ENCODE measurements around the gene ZBTB20. TPM values are rescaled to one million over a fixed set of nuclear protein-coding genes. Genes with fewer than 3 reads are reported as not detected.

ZBTB20 gene
- polyA plus RNA-seq, 1 of the 3 experiments (the other 2 are of a cell fraction), result 0.43 TPM

DNA sequence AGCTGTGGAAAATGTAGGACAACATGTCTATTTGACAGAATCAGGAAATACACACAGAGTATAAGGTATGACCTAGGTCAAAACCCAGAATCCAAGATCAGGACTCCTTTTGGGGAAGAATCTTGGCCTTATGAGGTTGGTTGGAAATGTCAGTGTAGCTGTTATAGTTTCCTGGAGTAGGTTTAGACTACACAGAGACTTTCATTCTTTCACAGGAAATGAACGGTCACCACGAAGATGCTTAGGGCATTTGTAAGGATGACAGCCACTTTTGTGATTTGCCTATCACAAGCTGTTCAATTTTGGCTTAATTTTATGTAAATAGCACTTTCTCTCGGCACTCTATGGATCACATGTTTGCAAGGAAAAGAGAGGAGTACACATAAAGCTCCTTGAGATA lies 18.6 kb upstream of the ZBTB20 start:
- CTCF ChIA-PET, result interaction anchor here (1.0 to 4.2 kb wide), 5 partner anchors 52 to 782 kb away, joined by 3 to 25 read pairs (median 4); no protein-coding TSS in a partner anchor
- 72% methylated on average over 3 of the region's 3 CpGs for WGBS (ENCODE audit: low lambda C conversion rate)
- H3K27me3 ChIP-seq (ENCODE audit: insufficient read depth), result no peaks in the 10 kb centered on the region
- H3K27ac ChIP-seq (ENCODE audit: low read depth in 2 of 2, low read length in 1 of 2), result no peak overlapping the region
- POLR2A ChIA-PET, result no interaction called here
- TF ChIP-seq, protein P1, sequence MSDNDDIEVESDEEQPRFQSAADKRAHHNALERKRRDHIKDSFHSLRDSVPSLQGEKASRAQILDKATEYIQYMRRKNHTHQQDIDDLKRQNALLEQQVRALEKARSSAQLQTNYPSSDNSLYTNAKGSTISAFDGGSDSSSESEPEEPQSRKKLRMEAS (IDR thresholded peaks at IDR 0.05; ENCODE audit: low read depth), result no peak
- TF ChIP-seq, protein P2, sequence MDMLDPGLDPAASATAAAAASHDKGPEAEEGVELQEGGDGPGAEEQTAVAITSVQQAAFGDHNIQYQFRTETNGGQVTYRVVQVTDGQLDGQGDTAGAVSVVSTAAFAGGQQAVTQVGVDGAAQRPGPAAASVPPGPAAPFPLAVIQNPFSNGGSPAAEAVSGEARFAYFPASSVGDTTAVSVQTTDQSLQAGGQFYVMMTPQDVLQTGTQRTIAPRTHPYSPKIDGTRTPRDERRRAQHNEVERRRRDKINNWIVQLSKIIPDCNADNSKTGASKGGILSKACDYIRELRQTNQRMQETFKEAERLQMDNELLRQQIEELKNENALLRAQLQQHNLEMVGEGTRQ (IDR thresholded peaks at IDR 0.05; ENCODE audit: borderline replicate concordance, low read depth, low read length), result no peak
- no peak for TF ChIP-seq FOSL2 (IDR thresholded peaks at IDR 0.05; ENCODE audit: borderline replicate concordance, low read depth)
- no peak for TF ChIP-seq RAD21 (IDR thresholded peaks at IDR 0.05; ENCODE audit: low read length)
- TF ChIP-seq RXRA (IDR thresholded peaks at IDR 0.05; ENCODE audit: borderline replicate concordance, low read depth), result no peak
- no peak for TF ChIP-seq NRF1 (IDR thresholded peaks at IDR 0.05; ENCODE audit: low read depth, low read length)
- TF ChIP-seq RCOR1 (IDR thresholded peaks at IDR 0.05; ENCODE audit: low read length), result no peak
- TF ChIP-seq EZH2phosphoT487 (IDR thresholded peaks at IDR 0.05; ENCODE audit: borderline replicate concordance, low read depth), result no peak
- TF ChIP-seq, protein P3, sequence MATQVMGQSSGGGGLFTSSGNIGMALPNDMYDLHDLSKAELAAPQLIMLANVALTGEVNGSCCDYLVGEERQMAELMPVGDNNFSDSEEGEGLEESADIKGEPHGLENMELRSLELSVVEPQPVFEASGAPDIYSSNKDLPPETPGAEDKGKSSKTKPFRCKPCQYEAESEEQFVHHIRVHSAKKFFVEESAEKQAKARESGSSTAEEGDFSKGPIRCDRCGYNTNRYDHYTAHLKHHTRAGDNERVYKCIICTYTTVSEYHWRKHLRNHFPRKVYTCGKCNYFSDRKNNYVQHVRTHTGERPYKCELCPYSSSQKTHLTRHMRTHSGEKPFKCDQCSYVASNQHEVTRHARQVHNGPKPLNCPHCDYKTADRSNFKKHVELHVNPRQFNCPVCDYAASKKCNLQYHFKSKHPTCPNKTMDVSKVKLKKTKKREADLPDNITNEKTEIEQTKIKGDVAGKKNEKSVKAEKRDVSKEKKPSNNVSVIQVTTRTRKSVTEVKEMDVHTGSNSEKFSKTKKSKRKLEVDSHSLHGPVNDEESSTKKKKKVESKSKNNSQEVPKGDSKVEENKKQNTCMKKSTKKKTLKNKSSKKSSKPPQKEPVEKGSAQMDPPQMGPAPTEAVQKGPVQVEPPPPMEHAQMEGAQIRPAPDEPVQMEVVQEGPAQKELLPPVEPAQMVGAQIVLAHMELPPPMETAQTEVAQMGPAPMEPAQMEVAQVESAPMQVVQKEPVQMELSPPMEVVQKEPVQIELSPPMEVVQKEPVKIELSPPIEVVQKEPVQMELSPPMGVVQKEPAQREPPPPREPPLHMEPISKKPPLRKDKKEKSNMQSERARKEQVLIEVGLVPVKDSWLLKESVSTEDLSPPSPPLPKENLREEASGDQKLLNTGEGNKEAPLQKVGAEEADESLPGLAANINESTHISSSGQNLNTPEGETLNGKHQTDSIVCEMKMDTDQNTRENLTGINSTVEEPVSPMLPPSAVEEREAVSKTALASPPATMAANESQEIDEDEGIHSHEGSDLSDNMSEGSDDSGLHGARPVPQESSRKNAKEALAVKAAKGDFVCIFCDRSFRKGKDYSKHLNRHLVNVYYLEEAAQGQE (IDR thresholded peaks at IDR 0.05; ENCODE audit: low read depth, low read length), result no peak
- no peak for TF ChIP-seq GATA2 (CRISPR knock-in tag; IDR thresholded peaks at IDR 0.05)
- TF ChIP-seq, protein P4, sequence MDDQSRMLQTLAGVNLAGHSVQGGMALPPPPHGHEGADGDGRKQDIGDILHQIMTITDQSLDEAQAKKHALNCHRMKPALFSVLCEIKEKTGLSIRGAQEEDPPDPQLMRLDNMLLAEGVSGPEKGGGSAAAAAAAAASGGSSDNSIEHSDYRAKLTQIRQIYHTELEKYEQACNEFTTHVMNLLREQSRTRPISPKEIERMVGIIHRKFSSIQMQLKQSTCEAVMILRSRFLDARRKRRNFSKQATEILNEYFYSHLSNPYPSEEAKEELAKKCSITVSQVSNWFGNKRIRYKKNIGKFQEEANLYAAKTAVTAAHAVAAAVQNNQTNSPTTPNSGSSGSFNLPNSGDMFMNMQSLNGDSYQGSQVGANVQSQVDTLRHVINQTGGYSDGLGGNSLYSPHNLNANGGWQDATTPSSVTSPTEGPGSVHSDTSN (IDR thresholded peaks at IDR 0.05), result no peak
- no peak for TF ChIP-seq SIN3A (IDR thresholded peaks at IDR 0.05; ENCODE audit: borderline replicate concordance, low read depth, low read length)
- no peak for TF ChIP-seq ELF1 (IDR thresholded peaks at IDR 0.05)
- H3K4me2 ChIP-seq, result no peak overlapping the region
- H3K4me3 ChIP-seq (ENCODE audit: low read depth in 2 of 2, low read length in 1 of 2), result no peak overlapping the region
- no peaks in the 10 kb centered on the region for H3F3A ChIP-seq (replicated peaks; ENCODE audit: insufficient read depth)
- H4K20me1 ChIP-seq (ENCODE audit: insufficient read depth), result no peaks in the 10 kb centered on the region
- DNase-seq, result no peak
- H2AFZ ChIP-seq (ENCODE audit: low read depth), result peak overlapping the region; percentile 35; the same call in 1 of the 2 replicates
- no peaks in the 10 kb centered on the region for H3K36me3 ChIP-seq (replicated peaks in 1 of 2; ENCODE audit: control insufficient read depth in 1 of 2, insufficient read depth in 2 of 2, low read length in 1 of 2)
- no peaks in the 10 kb centered on the region for H3K9me2 ChIP-seq
- H3K9ac ChIP-seq, result no peak overlapping the region
- no peaks in the 10 kb centered on the region for H3K79me2 ChIP-seq (ENCODE audit: insufficient read depth)
- no peaks in the 10 kb centered on the region for H3K9me3 ChIP-seq
- no peaks in the 10 kb centered on the region for H3K4me1 ChIP-seq (ENCODE audit: control insufficient read depth in 1 of 2, insufficient read depth in 2 of 2, low read depth in 1 of 2, low read length in 1 of 2)

Measured in SK-N-SH (cell line).